Mucosa of descending colon (tissue), 3 donors: ENCODE measurements around the gene TTC27. TPM values are rescaled to one million over a fixed set of nuclear protein-coding genes. Genes with fewer than 3 reads are reported as not detected.

Experiments used
- ATAC-seq: fragments of 200-7000 bp; cut with Tn5 transposase; one replicate; pipeline ENCODE4 v1.9.1; 2020; ENCODE audit warnings: mild to moderate bottlenecking, moderate library complexity
- DNase-seq, 3 donors: peaks; one replicate each; pipeline ENCODE4 v3.0.0-alpha.2; 2020
- H3K36me3 ChIP-seq: fragments of 200-600 bp; one replicate; pipeline ENCODE4 v1.8.0; 2021; ENCODE audit warnings: low read depth, mild to moderate bottlenecking
- H3K4me1 ChIP-seq: fragments of 200-600 bp; one replicate; pipeline ENCODE4 v1.8.0; 2021; ENCODE audit warnings: low read depth, mild to moderate bottlenecking
- H3K4me3 ChIP-seq: fragments of 200-600 bp; one replicate; pipeline ENCODE4 v1.8.0; 2021; ENCODE audit warnings: mild to moderate bottlenecking
- H3K9me3 ChIP-seq: fragments of 200-600 bp; one replicate; pipeline ENCODE4 v1.8.0; 2021; ENCODE audit warnings: mild to moderate bottlenecking
- CTCF ChIP-seq: fragments of 200-600 bp; IDR thresholded peaks from one replicate; pipeline ENCODE4 v1.8.0; 2022; ENCODE audit warnings: antibody characterized with exemption, mild to moderate bottlenecking
- intact Hi-C, 2 donors: fragments of 100-400 bp; cut with DNase I in 1 of 2; cut with micrococcal nuclease in 1 of 2; formaldehyde crosslinking; loops; one replicate each; pipeline versions ENCODE4 v1.11.0 to v1.11.1; 2022; cut with DNase I, micrococcal nuclease
- total RNA-seq, 3 donors: library from RNA; stranded (reverse); fragmentation: NEBNext Ultra II Directional in 2 of 3; extraction: Animal tissue kit (Norgen Biotek cat#: 25700) in 2 of 3; gene quantifications; one replicate each; pipeline versions ENCODE4 v1.2.1 to v1.2.4, GENCODE V29; 2021 to 2023
- donor health status: DM: no; HTN: no; CAD: no; lungs with moderate emphysema.
- donor health status: DM: no; HTN: no; CAD: no.
- donor health status: DM: no; HTN: yes; CAD: no.

TTC27 gene
- total RNA-seq, 3 donors from 2014 or later, result 10.2 to 13.3 (median 12.4) TPM

DNA sequence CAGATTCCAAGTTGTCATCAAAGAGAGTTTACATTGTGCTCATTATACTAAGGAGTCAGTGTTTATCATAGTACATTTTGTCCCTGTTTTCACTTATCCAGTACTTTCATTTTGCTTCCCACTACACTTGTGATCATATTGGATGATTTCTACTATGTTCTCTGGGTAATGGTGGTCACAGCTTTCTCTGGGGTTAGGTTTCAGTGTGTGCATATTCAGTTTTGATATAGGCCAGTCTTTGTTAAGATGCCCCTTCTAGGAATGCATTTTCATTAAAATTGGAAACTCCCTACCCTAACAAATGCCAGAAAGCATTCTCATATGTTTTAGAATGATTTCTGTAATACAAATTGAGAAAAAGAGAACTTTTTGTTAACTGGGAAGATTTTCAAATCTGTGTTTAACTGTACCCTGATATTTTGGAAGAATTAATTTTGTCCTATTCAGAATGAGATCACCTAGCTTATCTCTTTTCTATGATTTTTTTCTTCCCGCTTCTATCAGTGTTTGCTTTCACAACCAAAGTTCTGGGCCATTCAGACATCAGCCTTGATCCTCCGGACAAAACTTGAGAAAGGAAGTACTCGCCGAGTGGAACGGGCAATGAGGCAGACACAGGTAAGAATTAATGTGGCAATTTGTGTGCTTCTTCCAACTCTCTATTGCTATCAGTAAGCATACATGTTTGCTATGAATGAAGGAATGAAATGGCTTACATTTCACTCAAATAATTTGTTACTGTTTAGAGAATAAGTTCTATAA, 74.6 kb downstream of the TTC27 start:
- ATAC-seq (no peak), DNase-seq (no peak)
- H3K4me1 ChIP-seq, result no peaks in the 10 kb centered on the region
- H3K9me3 ChIP-seq, result no peaks in the 10 kb centered on the region
- no peak overlapping the region for H3K4me3 ChIP-seq
- no peak for TF ChIP-seq CTCF
- intact Hi-C loops, result no loop called here
- H3K36me3 ChIP-seq, result no peaks in the 10 kb centered on the region

DNA sequence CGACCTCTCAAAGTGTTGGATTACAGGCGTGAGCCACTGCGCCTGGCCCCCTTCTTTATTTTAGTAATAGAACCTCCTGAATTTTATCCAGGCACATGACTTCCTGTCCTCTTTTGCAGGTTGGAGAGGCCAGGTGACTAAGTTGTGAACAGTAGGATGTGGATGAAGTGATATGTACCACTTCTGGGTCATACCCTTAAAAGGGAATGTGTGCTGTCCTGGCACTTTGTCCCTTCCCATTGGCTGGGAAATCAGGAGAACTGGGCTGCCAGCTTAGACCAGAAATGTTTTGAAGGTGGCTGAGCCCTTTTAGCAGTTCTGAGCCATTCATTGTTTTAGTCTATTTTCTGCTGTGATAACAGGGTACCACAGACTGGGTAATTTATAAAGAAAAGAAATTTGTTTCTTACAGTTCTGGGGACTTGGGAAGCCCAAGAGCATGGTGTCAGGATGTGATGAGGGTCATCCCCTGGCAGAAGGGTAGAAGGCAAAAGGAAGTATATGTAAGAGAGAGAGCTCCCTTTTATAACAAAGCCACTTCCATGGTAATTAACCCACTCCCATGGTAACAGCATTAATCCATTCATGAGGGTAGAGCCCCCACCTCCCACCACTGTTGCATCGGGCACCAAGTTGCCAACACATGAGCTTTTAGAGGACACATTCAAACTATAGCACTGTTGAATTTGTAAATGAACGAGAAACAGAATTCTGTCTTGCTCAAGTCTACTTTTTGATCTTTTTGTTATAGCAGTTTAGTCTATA, 79.1 kb downstream of the TTC27 start:
- intact Hi-C loops, result no loop called here
- TF ChIP-seq CTCF, result no peak
- no peak for ATAC-seq
- Histone ChIP-seq H3K4me1 (no peaks in the 10 kb centered on the region), H3K4me3 (no peak overlapping the region), H3K9me3 (no peaks in the 10 kb centered on the region), H3K36me3 (no peaks in the 10 kb centered on the region)
- no peak for DNase-seq

DNA sequence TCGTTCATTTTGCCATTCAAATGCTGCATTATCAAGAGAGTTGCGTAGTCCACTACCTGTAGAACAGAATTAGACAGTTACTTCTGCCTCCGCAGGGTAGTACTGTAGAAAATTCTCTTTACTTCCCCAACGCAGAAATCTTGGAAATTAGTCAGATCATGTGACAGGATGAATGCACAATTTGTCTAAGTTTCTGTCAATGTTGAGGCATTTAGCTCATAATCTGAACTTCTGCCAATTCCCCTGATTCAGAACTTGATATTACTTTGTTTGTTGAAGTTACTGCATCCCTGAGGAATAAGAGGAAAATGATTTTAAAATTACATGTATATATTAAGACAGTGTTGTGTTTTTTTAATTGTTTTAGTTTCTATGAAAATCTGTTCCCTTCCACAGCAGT, 83.4 kb downstream of the TTC27 start:
- H3K4me1 ChIP-seq, result no peaks in the 10 kb centered on the region
- DNase-seq (no peak), ATAC-seq (no peak)
- no peak for TF ChIP-seq CTCF
- intact Hi-C loops, result no loop called here
- H3K4me3 ChIP-seq, result no peak overlapping the region
- H3K9me3 ChIP-seq, result peaks cover 4% of the 10 kb centered on the region
- no peaks in the 10 kb centered on the region for H3K36me3 ChIP-seq

DNA sequence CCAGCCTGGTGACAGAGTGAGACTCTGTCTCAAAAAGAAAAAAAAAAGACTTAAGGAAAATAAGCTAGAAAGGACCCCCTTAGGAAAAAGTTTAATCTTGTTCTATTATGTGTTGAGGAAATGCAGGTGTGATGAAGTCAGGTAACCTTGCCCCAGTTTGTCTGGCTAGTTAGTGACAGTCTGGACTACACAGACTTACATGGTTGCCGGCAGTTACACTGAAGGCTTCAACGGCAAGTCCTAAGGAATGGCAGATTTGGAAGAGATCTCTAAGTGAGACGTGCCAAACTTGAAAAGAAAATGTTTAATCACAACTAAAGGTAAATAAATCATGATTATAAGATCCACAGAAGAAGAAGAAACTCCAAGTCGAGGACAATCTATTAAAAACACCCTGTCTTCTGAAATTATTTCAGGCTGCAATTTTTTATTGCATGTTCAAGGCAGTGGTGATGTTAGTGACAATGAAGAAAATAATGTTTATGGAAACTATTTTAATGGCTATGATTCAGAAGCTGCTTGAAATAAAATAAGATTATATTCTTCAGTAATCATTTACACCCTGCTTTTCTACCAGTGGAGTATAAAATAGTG, 84.2 kb downstream of the TTC27 start:
- H3K4me3 ChIP-seq, result no peak overlapping the region
- DNase-seq, result no peak
- ATAC-seq, result no peak
- intact Hi-C loops, result no loop called here
- H3K9me3 ChIP-seq, result peaks cover 4% of the 10 kb centered on the region
- TF ChIP-seq CTCF, result no peak
- no peaks in the 10 kb centered on the region for H3K36me3 ChIP-seq
- H3K4me1 ChIP-seq, result no peaks in the 10 kb centered on the region

DNA sequence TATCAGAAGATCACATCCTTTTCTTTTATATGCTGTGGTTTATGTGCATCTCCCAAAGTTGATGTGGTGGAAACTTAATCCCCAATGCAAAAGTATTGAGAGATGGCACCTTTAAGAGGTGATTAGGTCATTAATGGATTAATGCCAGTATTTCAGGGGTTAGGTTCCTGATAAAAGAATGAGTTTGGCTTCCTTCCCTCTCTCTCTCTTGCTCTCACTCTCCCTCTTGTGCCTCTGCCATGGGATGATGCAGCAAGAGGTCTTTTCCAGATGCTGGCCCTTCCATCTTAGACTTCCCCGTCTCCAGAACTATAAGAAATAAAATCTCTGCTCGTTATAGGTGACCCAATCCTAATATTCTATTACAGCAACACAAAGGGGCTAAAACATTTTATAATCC, 85.0 kb downstream of the TTC27 start:
- H3K9me3 ChIP-seq, result peaks cover 4% of the 10 kb centered on the region
- no peak overlapping the region for H3K4me3 ChIP-seq
- H3K4me1 ChIP-seq, result no peaks in the 10 kb centered on the region
- no peaks in the 10 kb centered on the region for H3K36me3 ChIP-seq
- intact Hi-C loops, result no loop called here
- no peak for TF ChIP-seq CTCF
- ATAC-seq (no peak), DNase-seq (no peak)
